ENCODE data around the gene HTR1A.

Gene HTR1A

DNA sequence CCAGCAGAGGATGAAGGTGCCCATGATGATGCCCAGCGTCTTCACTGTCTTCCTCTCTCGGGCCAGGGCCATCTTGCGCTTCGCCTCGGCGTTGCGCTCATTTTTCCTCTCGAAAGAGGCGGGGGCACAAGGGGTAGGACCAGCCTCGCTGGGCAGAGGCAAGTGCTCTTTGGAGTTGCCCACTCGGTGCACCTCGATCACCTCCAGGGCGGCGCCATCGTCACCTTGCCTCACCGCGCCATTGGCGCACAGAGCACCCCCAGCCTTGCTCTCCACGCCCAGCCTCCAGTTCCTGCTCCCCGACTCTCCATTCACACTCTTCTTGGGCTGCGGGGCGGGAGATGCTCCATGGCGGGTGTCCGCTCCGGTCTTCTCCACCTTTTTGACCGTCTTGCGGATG is 1.6 kb downstream of the HTR1A start:
- DNase-seq (ENCODE audit: insufficient read length, low spot score) (no peak), FAIRE-seq (no peak)
- no peak for TF ChIP-seq POLR2AphosphoS5 (IDR thresholded peaks at IDR 0.05; ENCODE audit: low read depth, low read length)
- no peak for TF ChIP-seq POLR2A (IDR thresholded peaks at IDR 0.05; ENCODE audit: low read depth, low read length)
- no peak for TF ChIP-seq POU2F2 (IDR thresholded peaks at IDR 0.05; ENCODE audit: low read depth, low read length)
- TF ChIP-seq PAX5 (IDR thresholded peaks at IDR 0.05; ENCODE audit: insufficient read depth, low read length, severe bottlenecking): no peak
- TF ChIP-seq TAF1 (IDR thresholded peaks at IDR 0.05; ENCODE audit: low read depth, low read length): no peak
- TF ChIP-seq SPI1 (IDR thresholded peaks at IDR 0.05; ENCODE audit: low read depth, low read length): no peak

DNA sequence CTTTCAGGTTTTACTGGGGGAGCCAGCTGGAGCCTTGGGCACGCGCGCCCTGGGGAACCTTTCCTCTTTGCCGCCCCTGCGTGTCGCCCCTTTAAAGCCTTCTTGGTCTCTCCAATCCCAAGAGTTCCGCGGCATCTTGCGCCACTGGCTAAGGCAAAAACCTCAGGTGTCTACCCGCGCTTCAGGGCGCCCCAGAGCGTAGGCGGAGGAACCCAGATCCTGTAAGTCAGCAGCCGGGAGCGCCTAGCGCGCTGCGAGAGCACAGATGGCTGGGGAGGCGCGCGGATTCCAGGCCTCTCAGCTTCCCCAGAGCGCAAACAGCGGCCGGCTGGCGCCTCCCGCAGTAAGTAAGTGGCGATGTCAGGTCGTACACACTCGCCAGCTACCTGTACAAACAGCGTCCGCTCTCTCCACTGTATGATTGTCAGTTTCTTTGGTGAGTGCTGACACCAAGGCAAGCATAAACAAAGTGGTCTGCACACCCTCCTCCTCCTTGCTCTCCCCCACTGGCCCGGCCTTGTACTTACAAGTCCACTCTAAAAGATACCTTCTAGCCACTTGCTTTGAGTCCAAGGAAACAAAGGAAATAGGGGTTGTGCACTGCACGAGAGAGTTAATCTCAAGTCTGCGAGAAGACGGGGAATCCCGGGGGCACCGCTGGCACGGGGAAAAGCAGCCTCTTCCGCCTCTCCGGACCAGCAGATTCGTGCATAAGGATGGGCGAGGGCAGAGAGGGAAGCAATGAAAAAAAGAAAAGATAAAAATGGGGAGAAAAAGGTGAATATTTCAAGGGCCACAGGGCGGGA is 2.9 kb downstream of the HTR1A start:
- FAIRE-seq (no peak), DNase-seq (ENCODE audit: insufficient read length, low spot score) (no peak)
- no peak for TF ChIP-seq POU2F2 (IDR thresholded peaks at IDR 0.05; ENCODE audit: low read depth, low read length)
- TF ChIP-seq PAX5 (IDR thresholded peaks at IDR 0.05; ENCODE audit: insufficient read depth, low read length, severe bottlenecking): no peak
- TF ChIP-seq TAF1 (IDR thresholded peaks at IDR 0.05; ENCODE audit: low read depth, low read length): no peak
- TF ChIP-seq POLR2AphosphoS5 (IDR thresholded peaks at IDR 0.05; ENCODE audit: low read depth, low read length): no peak
- no peak for TF ChIP-seq SPI1 (IDR thresholded peaks at IDR 0.05; ENCODE audit: low read depth, low read length)
- TF ChIP-seq POLR2A (IDR thresholded peaks at IDR 0.05; ENCODE audit: low read depth, low read length): no peak

DNA sequence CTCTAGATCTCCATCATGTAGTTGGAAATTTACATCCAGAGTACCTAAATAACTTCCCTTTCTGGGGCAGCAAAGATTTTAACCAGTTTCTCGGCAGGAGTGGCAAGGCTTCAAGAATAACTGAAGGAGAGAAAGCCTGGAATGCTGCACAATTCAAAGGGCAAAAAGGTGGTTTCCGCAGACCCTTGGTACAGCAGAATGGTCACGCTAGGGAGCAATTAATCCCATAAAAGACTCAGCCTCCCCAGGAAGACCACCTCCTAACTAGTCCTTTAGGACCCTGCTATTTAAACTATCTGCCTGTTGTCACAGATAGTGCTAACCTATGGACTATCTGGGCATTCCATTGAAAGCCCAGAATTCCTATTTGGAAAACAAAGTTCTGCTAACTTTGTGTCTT is 3.6 kb downstream of the HTR1A start:
- DNase-seq (ENCODE audit: insufficient read length, low spot score) (no peak), FAIRE-seq (no peak)
- TF ChIP-seq SPI1 (IDR thresholded peaks at IDR 0.05; ENCODE audit: low read depth, low read length): no peak
- TF ChIP-seq POLR2AphosphoS5 (IDR thresholded peaks at IDR 0.05; ENCODE audit: low read depth, low read length): no peak

DNA sequence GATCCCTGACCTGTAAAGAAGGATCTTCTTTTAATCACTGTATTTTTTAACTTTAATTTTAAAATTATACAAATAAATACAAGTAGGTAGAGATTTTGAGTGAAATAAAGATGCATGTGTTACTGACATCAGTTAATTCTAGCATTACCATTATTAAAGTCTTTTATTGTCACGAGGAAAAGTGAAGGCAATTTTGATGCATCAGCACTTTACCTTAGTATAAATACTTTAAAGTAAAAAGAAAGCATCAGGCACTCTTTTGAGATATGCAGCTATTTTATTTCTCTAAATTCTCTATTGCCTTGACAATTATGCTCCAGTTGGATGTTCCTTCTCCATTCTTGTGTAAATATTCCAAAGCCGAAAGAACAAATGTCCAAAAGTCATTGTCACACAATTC is 4.6 kb downstream of the HTR1A start:
- TF ChIP-seq TAF1 (IDR thresholded peaks at IDR 0.05; ENCODE audit: low read depth, low read length) (no peak), PAX5 (IDR thresholded peaks at IDR 0.05; ENCODE audit: insufficient read depth, low read length, severe bottlenecking) (no peak), POLR2A (IDR thresholded peaks at IDR 0.05; ENCODE audit: low read depth, low read length) (no peak), POLR2AphosphoS5 (IDR thresholded peaks at IDR 0.05; ENCODE audit: low read depth, low read length) (no peak), SPI1 (IDR thresholded peaks at IDR 0.05; ENCODE audit: low read depth, low read length) (no peak), POU2F2 (IDR thresholded peaks at IDR 0.05; ENCODE audit: low read depth, low read length) (no peak)
- FAIRE-seq (no peak), DNase-seq (ENCODE audit: insufficient read length, low spot score) (no peak)

DNA sequence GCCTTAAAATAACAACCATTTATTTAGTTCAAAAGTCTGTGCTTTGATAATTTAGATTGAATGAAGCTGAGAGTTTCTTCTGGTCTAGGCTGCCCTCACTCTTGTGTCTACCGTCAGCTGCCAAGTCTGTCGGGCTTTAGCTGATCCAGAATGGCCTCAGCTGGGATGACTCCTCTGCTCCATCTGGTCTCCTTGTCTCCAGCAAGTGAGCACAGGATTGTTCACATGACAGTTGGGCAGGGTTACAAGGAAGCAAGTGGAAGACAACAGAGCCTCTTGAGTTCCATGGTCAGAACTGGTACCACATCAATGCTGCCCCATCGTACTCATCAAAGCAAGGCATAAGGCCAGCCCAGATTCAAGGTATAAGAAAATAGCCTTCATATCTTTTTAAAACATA is 9.0 kb downstream of the HTR1A start:
- no peak for TF ChIP-seq SPI1 (IDR thresholded peaks at IDR 0.05; ENCODE audit: low read depth, low read length)
- no peak for TF ChIP-seq POU2F2 (IDR thresholded peaks at IDR 0.05; ENCODE audit: low read depth, low read length)
- no peak for TF ChIP-seq POLR2AphosphoS5 (IDR thresholded peaks at IDR 0.05; ENCODE audit: low read depth, low read length)
- TF ChIP-seq TAF1 (IDR thresholded peaks at IDR 0.05; ENCODE audit: low read depth, low read length): no peak
- no peak for TF ChIP-seq POLR2A (IDR thresholded peaks at IDR 0.05; ENCODE audit: low read depth, low read length)
- TF ChIP-seq PAX5 (IDR thresholded peaks at IDR 0.05; ENCODE audit: insufficient read depth, low read length, severe bottlenecking): no peak
- FAIRE-seq: no peak
- no peak for DNase-seq (ENCODE audit: insufficient read length, low spot score)

DNA sequence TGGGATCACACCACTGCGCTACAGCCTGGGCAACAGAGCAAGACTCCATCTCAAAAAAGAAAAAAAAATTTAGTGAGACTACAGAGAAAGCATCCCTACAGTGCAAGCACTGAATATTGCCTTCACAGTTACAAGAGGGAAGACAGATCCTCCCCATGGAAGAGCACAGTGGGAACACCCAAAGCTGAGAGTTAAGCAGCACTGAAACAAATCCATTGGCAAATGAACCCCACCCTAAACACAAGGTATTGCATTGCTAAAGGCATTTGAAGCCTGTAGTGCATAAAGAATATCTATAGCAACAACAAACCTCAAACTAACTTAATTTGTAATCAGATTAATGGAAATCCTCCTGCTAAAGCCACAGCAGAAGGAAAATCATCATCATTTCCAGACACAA is 27.1 kb downstream of the HTR1A start:
- FAIRE-seq (no peak), DNase-seq (ENCODE audit: insufficient read length, low spot score) (no peak)

DNA sequence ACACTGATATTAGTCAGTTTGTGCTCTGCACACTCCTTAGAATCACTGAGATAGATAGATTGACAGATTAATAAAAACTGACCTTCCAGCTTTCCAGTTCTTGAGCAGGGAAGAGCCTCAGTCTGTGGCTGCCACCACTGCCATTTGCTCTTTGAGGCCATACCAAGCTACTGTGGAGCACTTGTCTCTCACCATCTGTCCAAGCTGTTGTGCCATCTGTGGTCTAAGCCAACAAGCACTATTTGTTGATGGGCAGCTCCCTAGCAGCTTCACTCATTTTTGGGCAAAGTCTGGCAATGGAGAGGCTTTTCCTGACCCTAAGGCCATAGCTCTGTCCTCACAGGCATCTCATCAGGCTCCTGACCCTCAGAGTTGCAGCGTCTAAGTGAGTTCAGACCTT is 30.4 kb downstream of the HTR1A start:
- DNase-seq (ENCODE audit: insufficient read length, low spot score) (no peak), FAIRE-seq (no peak)
- TF ChIP-seq SPI1 (IDR thresholded peaks at IDR 0.05; ENCODE audit: low read depth, low read length): no peak
- no peak for TF ChIP-seq POLR2A (IDR thresholded peaks at IDR 0.05; ENCODE audit: low read depth, low read length)
- no peak for TF ChIP-seq TAF1 (IDR thresholded peaks at IDR 0.05; ENCODE audit: low read depth, low read length)
- no peak for TF ChIP-seq POLR2AphosphoS5 (IDR thresholded peaks at IDR 0.05; ENCODE audit: low read depth, low read length)
- TF ChIP-seq POU2F2 (IDR thresholded peaks at IDR 0.05; ENCODE audit: low read depth, low read length): no peak
- TF ChIP-seq PAX5 (IDR thresholded peaks at IDR 0.05; ENCODE audit: insufficient read depth, low read length, severe bottlenecking): no peak

More for the DNA sequence above, 27.1 kb downstream of the HTR1A start:
- TF ChIP-seq SPI1 (IDR thresholded peaks at IDR 0.05; ENCODE audit: low read depth, low read length) (no peak), PAX5 (IDR thresholded peaks at IDR 0.05; ENCODE audit: insufficient read depth, low read length, severe bottlenecking) (no peak), TAF1 (IDR thresholded peaks at IDR 0.05; ENCODE audit: low read depth, low read length) (no peak), POLR2AphosphoS5 (IDR thresholded peaks at IDR 0.05; ENCODE audit: low read depth, low read length) (no peak), POU2F2 (IDR thresholded peaks at IDR 0.05; ENCODE audit: low read depth, low read length) (no peak), POLR2A (IDR thresholded peaks at IDR 0.05; ENCODE audit: low read depth, low read length) (no peak)

DNA sequence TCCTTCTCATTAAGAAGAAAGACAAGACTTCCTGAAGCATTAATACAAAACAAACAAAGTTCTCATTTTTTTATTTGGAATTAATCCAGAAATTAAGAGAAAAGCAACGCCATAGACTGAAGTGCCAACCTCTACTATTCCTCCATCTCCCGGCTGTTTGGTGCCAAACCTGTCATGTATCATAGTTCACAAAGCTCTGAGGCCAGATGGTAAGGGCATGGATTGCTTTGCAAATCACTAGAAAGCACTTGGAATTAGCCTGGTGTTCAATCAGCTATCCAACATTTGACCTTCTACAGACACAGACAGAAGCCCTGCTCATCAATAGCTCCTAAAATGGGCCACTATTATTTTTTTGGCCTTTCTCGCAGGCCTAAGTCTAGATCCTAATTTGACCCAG is 33.8 kb downstream of the HTR1A start:
- no peak for TF ChIP-seq SPI1 (IDR thresholded peaks at IDR 0.05; ENCODE audit: low read depth, low read length)
- no peak for TF ChIP-seq POU2F2 (IDR thresholded peaks at IDR 0.05; ENCODE audit: low read depth, low read length)
- TF ChIP-seq POLR2A (IDR thresholded peaks at IDR 0.05; ENCODE audit: low read depth, low read length): no peak
- TF ChIP-seq PAX5 (IDR thresholded peaks at IDR 0.05; ENCODE audit: insufficient read depth, low read length, severe bottlenecking): no peak
- TF ChIP-seq TAF1 (IDR thresholded peaks at IDR 0.05; ENCODE audit: low read depth, low read length): no peak
- TF ChIP-seq POLR2AphosphoS5 (IDR thresholded peaks at IDR 0.05; ENCODE audit: low read depth, low read length): no peak
- FAIRE-seq: no peak
- no peak for DNase-seq (ENCODE audit: insufficient read length, low spot score)

DNA sequence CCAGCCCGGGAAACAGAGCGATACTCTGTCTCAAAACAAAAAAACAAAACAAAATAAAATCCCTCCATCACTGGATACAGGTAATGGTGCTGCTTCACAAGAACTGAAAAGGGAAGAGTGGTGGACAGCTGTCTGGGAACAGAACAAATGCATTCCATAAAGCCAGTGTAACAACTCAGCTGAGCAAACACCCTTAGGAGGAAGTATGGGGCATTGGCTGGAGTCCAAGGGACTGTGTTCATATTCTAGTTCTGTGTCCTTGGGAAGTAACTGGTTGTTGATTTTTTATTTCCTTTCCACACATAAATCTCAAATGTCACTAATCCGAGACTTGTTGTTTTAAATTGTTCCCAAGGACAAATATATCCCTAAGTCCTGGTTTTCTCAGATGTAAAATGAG is 38.3 kb downstream of the HTR1A start:
- DNase-seq (ENCODE audit: insufficient read length, low spot score): no peak
- no peak for TF ChIP-seq SPI1 (IDR thresholded peaks at IDR 0.05; ENCODE audit: low read depth, low read length)
- no peak for TF ChIP-seq PAX5 (IDR thresholded peaks at IDR 0.05; ENCODE audit: insufficient read depth, low read length, severe bottlenecking)
- TF ChIP-seq TAF1 (IDR thresholded peaks at IDR 0.05; ENCODE audit: low read depth, low read length): no peak
- TF ChIP-seq POLR2AphosphoS5 (IDR thresholded peaks at IDR 0.05; ENCODE audit: low read depth, low read length): no peak
- TF ChIP-seq POLR2A (IDR thresholded peaks at IDR 0.05; ENCODE audit: low read depth, low read length): no peak
- TF ChIP-seq POU2F2 (IDR thresholded peaks at IDR 0.05; ENCODE audit: low read depth, low read length): no peak
- FAIRE-seq: no peak

Data from GM12891 (cell line).